Left renal cortex interstitium (tissue), 4 donors: Measurements from ENCODE around the gene TIGD4. TPM values are rescaled to one million over a fixed set of nuclear protein-coding genes. Genes with fewer than 3 reads are reported as not detected.

ENCODE experiments used
- DNase-seq, 4 donors: peaks; one replicate each; pipeline ENCODE4 v3.0.0-alpha.2; 2013; ENCODE audit warnings: low read depth in 4 of 4, low spot score in 2 of 4, missing footprints in 1 of 4
- polyA plus RNA-seq, 4 donors: library from polyadenylated mRNA; unstranded; fragments of 120-200 nt; gene quantifications; one replicate each; pipeline ENCODE4 v1.2.1, GENCODE V29; 2013; ENCODE audit not compliant: insufficient read length in 4 of 4

The TIGD4 gene
- 1 to 10 TPM; 1.7 to 3.0 (median 2.4) TPM for polyA plus RNA-seq

DNA sequence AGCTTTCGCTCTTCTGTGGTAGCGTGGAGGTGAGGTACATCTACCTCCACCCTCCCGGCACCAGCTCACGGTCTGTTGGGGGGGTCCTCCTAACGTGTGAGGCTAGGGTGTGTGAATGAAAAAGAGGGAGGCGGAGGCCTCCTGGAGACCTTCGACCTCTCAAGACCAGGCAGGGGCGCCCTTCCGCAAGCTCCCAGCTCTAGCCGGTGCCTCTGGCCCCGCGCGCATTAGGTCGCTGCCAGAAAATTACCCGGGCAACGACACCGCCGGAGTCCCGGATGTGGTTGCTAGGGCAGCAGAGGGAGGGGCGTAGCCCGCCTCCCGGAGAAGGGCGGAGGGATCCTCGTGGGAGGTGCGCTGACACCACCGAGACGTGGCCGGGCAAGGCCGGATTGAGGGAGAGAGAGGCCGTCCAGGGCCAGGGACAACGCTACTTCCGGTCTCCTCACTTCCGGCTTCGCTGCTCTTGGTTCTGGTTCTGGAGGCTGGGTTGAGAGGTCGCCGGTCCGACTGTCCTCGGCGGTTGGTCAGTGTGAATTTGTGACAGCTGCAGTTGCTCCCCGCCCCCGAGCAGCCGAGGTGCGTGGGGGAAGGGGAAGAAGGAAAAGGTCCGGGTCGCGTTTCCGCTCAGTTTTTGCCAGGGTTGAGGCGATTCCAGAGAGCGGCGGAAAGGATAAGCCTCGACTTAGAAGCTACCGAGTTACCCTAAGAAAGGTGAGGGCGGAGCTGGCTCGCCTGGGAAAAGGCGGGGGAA lies at the start of gene TIGD4, which contains the start of gene ARFIP1:
TSS of gene TIGD4 (minus strand) at position 218 of the 754 bp plus-strand sequence. CDS start 8,726 bp downstream, outside the sequence.
TSS of gene ARFIP1 (plus strand) at position 442 of the 754 bp plus-strand sequence. CDS start 49,680 bp downstream, outside the sequence.
- peak; percentile 91 to 95 (median 92) for DNase-seq

DNA sequence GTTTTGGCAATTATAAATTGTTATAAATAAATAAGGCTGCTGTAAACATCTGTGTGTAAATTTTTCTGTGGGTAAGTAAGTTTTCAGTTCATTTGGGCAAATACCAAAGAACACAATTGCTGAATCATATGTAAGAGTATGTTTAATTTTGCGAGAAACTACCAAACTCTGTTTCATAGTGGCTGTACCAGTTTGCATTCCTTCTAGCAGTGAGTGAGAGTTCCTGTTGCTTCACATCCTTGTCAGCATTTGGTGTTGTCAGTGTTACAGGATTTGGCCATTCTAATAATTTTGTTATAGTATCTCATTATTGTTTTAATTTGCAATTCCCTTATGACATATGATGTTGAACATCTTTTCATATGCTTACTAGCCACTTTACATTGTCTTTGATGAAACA lies 48.6 kb upstream of the TIGD4 start:
- DNase-seq: no peak

DNA sequence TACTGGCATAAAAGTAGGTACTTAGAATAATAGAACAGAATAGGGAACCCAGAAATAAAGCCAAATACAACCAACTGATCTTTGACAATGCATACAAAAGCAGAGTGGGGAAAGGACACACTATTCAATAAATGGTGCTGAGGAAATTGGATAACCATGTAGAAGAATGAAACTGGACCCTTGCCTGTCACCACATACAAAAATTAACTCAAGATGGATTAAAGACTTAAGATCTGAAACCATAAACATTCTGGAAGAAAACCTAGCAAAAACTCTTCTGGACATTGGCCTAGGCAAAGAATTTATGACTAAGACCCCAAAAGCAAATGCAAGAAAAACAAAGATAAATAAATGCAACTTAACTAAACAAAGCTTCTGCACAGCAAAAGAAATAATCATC lies 45.8 kb upstream of the TIGD4 start:
- no peak for DNase-seq

DNA sequence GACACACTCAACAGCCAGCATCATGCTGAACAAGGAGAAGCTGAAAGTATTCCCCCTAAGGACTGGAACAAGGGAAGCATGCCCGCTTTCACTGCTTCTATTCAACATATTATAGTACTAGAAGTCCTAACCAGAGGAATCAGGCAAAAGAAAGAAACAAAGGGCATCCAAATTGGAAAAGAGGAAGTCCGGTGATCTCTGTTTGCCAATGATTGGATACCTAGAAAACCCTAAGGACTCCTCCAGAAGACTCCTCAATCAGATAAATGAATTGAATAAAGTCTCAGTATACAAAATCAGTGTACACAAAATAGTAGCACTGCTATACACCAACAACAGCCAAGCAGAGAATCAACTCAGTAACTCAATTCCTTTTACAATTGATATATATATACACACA lies 45.0 kb upstream of the TIGD4 start:
- no peak for DNase-seq

DNA sequence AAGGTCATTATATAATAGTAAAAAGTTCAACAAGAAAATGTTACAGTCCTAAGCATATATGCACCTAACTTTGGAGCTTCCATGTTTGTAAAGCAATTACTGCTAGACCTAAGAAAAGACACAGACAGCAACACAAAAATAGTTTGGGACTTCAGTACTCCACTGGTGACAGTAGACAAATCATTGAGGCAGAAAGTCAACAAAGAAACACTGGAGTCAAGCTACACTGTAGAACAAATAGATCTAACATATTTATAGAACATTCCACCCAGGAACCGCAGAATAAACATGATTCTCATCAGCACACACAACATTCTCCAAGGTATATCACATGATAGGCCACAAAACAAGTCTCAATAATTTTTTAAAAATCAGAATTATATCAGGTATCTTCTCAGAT lies 42.8 kb upstream of the TIGD4 start:
- no peak for DNase-seq

DNA sequence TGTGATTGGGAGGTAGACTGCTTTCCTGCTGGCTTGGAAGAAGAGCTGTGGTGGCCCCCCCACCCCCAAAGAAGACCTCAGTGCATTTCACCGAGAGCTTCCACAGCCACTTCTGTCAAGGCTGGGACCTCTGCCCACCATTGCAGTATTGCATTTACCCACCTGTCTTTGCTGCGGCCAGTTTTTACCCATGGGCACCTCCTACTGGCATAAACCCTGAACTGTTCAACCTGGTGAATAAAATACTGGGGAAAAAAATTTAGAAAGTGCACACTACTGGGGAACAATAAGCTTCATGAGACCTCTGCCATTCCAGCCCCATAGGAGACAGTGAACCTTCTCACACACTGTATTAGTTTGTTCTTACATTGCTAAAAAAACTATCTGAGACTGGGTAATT lies 40.5 kb upstream of the TIGD4 start:
- no peak for DNase-seq

DNA sequence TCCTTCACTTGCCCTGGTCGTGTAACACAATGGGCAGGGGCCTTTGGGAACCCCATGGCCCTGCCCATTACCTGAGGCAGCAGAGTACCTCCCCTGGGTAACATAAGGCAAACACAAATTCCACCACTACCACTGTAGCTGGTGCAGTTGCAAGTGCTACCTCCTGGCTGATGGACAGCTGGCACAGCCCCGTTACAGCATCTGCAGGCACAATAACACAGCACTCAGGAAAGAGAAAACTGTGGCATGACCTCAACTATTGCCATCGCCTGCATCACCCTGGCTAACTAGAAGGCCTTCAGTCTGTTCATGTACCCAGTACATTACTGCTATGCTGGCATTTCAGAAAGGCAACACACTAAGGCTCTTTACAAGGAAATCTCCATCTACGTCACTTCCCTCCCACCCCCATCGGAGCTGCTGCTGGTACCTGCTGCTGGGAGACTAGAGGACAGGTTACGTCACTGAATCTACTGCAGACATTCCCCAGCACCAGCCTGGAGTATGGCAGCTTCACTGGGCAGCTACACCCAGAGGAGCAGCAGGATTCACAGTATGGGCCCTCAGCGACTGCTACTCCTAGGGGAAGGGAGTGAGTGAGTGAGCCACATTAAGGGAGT lies 39.6 kb upstream of the TIGD4 start:
- no peak for DNase-seq

DNA sequence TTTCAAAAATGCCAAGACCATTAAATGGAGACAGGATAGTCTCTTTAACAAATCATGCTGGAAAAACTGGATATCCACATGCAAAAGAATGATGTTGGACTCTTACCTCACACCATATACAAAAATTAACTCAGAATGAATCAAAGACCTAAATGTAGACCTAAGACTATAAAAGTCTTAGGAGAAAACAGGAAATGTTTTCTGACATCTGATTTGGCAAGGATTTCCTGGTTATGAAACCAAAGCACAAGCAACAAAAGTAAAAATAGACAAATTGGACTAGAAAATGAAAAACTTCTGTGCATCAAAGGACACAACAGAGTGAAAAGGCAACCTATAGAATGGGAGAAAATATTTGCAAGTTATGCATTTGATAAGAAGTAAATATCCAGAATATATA lies 37.8 kb upstream of the TIGD4 start:
- no peak for DNase-seq

DNA sequence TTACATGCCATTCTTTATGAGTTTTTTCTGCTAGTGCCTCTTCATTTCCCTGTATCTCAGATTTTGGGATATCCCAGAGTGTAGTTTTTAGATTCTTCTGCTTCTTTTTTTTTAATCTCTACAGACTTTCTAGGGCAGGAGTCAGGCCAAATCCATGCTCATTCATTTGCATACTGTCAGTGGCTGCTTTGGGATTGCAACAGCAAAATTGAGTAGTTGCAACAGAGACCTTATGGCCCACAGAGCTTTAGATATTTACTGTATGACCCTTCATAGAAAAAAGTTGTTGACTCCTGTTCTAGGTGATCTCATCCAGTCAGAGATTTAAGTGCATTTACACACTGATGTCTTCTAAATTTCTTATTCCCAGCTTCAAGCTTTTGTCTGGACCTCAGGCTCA lies 35.5 kb upstream of the TIGD4 start:
- DNase-seq: no peak

DNA sequence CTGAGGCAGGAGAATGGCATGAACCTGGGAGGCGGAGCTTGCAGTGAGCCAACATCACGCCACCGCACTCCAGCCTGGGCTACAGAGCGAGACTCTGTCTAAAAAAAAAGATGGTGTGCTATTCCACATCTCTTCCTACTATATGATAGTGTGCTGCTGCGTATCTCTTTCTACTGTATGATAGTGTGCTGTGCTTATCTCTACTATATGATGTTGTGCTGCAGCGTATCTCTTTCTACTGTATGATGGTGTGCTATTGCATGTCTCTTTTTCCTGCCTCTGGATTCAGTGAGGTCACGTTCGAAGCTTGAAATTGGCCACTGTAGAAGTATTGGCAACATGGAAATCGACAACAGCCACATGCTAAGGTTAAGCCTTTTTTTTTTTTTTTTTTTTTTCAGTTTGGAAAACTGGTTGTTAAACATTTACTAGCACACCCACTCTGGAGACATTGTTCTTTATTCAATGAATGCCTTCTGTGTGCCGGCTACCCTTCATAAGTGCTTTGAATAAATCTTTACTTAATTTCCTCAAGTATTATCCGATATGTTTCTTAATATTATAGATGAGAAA lies 31.3 kb upstream of the TIGD4 start:
- DNase-seq: no peak

DNA sequence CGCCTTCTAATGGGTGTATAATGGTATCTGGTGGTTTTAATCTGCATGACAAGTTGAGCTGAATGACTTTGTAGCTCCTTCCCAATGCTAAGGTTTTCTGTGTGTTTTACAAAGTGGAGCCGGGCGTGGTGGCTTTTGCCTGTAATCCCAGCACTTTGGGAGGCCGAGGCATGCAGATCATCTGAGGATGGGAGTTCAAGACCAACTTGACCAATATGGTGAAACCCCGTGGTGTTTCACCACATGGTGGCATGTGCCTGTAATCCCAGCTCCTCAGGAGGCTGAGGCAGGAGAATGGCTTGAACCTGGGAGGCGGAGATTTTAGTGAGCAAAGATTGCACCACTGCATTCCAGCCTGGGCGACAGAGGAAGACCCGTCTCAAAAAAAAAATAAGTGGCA lies 29.1 kb upstream of the TIGD4 start:
- no peak for DNase-seq

DNA sequence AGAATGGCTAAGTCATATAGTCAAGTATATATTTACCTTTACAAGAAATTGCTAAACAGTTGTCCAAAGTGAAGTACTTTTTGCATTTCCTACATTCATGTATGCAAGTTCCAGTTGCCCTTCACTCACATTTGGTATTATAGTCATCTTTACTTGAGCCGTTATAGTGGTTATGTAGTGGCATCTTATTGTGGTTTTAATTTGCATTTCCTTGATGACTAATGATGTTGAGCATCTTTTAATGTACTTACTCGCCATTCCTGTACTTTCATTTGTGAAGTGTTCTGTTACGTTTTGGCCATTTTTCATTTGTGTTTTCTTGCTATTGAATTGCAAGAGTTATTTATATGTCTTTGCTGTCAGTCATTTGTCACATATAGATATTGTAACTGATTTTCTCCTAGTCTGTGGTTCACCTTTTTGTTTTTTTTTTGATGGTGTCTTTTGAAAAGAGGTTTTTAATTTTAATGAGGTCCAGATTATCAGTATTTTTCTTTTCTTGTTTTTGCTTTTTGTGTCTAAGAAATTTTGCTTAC lies 27.8 kb upstream of the TIGD4 start:
- no peak for DNase-seq

DNA sequence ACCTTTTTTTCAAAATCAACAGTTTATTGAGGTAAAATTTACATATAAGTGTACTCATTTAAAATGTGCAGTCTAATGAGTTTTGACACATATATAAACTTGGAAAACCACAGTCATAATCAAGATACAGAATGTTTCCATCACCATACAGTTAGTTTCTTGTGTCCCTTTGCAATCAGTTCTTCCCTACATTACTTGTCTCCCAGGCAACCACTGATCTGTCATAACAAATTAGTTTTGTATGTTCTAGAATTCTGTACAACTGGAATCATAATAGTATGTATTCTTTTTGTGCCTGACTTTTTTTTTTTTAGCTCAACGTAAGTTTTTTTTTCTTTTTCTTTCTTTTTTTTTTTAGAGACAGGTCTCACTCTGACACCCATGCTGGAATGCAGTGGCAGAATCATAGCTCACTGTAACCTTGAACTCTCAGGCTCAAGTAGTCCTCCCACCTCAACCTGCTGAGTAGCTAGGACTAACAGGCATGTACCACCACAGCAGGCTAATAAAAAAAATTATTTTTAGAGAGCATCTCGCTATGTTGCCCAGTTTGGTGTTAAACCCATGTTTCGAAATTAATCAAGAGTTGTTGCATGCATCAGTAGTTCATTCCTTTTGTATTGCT lies 27.1 kb upstream of the TIGD4 start:
- DNase-seq: no peak

DNA sequence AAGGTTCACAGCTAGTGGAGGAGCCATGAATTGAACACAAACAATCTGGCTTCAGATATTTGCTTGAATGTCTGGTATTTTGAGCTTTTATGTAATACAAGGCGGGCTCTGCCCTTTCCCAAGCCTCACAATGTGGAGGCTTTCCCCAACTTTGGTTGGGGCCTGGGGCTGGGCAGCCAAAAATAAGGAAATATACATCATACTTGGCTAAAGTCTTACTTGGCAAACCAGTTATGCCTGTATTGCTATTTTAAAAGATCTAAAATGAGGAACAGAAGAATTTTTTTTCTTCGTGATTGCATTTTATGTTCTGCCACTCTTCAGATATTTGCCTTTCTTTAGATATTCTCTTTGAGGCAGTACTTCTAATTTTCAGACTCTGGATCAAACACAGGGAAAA lies 26.3 kb upstream of the TIGD4 start:
- DNase-seq: no peak

DNA sequence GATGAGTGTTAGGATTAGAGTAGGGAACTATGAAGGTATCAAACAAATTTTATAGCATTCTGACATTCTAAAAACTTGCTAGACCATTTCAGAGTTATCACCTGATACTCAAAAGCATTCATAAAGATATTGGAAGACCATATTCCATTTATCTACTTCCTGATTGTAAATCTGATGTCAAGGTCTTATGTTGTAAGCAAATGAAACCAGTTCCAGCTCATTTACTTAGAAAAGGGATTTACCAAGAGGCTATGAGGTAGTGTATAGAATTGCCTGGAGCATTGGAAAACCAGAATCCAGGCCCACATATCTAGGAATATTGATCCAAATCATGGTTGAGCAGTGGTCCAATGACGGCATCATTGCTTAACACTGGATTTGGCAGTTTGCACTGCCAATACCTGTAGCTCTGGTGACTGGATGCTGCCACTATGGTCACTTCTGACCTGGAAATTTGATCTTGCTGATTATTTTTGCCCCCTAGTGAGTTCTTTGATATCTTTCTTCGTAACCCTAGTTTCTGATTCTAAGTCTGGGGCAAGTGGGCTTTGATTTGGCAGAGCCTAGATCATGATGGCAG lies 25.6 kb upstream of the TIGD4 start:
- DNase-seq: no peak

DNA sequence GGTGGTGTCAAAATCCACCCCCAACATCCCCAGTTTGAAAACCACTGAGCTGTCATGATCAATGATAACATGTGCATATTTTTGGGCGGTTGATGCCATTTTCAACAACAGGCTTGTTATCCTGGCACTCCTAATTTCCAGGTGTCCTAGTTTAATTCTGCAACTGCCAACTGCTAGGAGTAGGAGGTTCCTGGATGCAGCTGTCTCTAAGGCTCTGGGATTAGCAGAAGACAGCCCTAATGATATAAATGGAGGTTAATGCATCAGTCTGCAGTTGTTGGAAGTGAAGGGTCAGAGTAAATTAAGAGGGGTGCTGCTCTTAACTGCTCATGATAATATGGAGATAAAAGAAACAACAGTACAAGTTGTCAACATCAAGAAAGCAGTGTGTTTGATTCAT lies 24.0 kb upstream of the TIGD4 start:
- DNase-seq: no peak

DNA sequence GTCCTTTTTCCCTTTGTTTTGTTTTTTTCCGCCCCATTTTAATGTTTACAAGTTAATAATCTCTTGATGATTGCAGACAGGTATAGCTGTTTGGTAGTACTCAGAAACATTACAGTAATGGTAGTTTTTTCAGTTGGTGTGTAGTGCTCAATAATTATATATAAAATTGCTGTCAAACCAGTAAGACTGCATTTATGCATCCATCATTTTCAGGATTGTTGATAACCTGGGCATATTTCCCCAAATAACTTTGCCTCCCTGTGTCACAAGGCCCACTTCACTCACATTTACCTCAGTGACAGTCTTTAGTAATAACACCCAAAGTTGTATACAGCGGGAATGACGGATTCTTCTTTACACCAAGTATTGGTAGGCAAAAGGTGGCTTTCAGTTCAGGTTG lies 16.4 kb upstream of the TIGD4 start:
- no peak for DNase-seq

DNA sequence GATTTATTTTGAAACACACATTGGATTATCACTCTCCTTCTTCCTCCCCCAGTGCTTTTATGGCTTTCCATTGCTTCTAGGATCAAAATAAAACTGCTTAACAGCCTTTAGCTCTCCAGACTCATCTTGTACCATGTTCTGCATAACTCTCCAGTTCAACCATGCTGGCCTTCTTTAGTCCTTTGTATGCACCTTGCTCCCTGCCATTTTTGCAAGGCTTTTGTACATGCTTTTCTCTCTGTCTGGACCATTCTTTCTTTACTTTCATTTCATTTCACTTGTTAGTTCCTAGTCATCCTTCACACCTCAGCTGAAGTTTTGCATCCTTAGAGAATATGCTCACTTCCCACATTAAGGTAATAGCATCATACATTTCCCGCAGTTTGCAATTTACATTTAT lies 7.1 kb upstream of the TIGD4 start:
- no peak for DNase-seq

DNA sequence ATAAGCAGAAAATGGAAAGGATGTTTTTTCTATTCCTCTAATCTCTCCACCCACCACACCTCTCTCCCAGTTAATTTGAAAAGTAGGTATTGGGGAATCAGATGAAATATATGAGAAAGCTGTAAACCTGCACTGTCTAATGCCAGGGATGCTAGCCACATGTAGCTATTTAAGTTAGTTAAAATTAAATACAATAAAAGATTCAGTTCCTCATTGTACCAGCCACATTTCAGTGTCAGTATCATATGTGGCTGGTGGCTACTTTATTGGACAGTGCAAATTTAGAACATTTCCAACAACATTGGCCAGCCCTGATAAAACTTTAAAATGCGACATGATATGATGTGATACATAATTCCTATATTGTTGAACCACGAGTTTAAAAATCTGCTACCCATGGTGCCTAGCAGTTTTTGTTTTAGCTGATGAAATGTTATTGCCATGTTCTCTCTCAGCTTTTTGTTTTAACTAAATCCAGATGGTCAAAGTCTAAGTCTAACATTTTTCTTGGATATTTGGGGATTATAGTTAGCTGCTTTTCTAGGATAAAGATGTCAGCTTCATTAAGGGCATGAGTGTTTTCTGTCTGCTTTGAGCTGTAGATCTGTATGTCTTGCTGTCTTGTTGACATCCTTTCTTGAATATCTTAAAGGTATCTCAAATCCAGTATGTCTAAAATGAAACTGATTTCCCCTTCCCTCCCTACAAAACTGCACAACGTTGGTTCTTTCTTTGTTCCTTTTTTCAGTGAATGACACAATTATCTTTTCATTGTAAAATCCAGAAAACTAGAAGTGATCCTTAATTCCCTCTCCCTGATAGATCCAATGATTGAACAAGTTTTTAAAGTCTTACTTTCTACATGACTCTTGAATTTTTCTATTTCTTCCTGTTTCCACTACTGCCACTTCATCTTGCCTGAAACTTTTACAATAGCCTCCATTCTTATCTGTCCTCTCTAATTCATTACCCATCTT lies 6.4 kb upstream of the TIGD4 start:
- DNase-seq: no peak
